ENCODE data around the gene HSH2D.

The HSH2D gene

DNA sequence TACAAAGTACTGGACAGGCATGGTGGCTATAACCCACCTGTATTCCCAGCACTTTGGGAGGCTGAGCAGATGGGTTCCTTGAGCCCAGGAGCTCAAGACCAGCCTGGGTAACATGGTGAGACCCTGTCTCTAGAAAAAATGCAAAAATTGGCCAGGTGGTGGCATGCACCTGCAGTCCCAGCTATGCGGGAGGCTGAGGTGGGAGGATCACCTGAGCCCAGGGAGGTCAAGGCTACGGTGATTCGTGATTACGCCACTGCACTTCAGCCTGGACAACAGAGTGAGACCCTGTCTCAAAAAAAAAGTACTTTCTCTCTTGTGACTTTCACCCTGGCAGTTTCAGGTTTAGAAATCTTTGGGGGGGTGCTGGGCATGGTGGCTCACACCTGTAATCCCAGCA is 43.0 kb upstream of the HSH2D start:
- no peak overlapping the region for H2AFZ ChIP-seq (ENCODE audit: low read depth, low read length)
- TF ChIP-seq EZH2phosphoT487 (IDR thresholded peaks at IDR 0.05; ENCODE audit: low read depth) = no peak
- TF ChIP-seq, protein P1, sequence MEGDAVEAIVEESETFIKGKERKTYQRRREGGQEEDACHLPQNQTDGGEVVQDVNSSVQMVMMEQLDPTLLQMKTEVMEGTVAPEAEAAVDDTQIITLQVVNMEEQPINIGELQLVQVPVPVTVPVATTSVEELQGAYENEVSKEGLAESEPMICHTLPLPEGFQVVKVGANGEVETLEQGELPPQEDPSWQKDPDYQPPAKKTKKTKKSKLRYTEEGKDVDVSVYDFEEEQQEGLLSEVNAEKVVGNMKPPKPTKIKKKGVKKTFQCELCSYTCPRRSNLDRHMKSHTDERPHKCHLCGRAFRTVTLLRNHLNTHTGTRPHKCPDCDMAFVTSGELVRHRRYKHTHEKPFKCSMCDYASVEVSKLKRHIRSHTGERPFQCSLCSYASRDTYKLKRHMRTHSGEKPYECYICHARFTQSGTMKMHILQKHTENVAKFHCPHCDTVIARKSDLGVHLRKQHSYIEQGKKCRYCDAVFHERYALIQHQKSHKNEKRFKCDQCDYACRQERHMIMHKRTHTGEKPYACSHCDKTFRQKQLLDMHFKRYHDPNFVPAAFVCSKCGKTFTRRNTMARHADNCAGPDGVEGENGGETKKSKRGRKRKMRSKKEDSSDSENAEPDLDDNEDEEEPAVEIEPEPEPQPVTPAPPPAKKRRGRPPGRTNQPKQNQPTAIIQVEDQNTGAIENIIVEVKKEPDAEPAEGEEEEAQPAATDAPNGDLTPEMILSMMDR (IDR thresholded peaks at IDR 0.05; ENCODE audit: low read depth, low read length) = no peak
- H3K27me3 ChIP-seq (ENCODE audit: low read depth, low read length) = no peaks in the 10 kb centered on the region
- no peak overlapping the region for H3K4me2 ChIP-seq (ENCODE audit: low read length)
- H4K20me1 ChIP-seq (ENCODE audit: insufficient read depth, low read length) = peaks cover 31% of the 10 kb centered on the region
- peaks cover 20% of the 10 kb centered on the region for H3K4me1 ChIP-seq (ENCODE audit: low read length)
- H3K36me3 ChIP-seq (replicated peaks; ENCODE audit: low read depth, low read length) = peaks cover 50% of the 10 kb centered on the region
- H3K4me3 ChIP-seq (ENCODE audit: low read length) = no peak overlapping the region
- peaks cover 24% of the 10 kb centered on the region for H3K79me2 ChIP-seq (ENCODE audit: low read length)
- H3K9ac ChIP-seq (ENCODE audit: low read length) = no peak overlapping the region
- H3K9me3 ChIP-seq (ENCODE audit: insufficient read depth, low read length) = no peaks in the 10 kb centered on the region
- H3K27ac ChIP-seq (ENCODE audit: low read length) = no peak overlapping the region

DNA sequence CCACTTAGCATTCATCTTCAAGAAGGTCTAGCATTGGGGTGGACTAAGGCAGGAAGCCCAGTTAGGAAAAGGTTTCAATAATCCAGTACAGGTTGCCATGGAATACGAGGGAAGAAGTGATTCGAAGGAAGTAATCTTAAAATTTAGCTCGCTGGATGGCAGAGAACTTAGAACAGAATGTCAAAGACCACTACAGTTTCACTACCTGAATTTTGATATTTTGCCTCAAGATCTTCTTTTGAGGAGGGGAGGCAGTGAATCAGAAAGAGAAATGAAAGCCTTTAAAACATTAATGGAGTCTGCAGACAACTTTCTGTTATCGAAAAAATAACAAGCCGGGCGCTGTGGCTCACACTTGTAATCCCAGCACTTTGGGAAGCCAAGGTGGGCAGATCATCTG is 38.8 kb upstream of the HSH2D start:
- Histone ChIP-seq H3K9ac (ENCODE audit: low read length) (peak overlapping the region; percentile 59), H3K27ac (ENCODE audit: low read length) (peak overlapping the region; percentile 97), H3K9me3 (ENCODE audit: insufficient read depth, low read length) (no peaks in the 10 kb centered on the region), H4K20me1 (ENCODE audit: insufficient read depth, low read length) (peaks cover 8% of the 10 kb centered on the region; the same call in 1 of the 2 replicates), H3K4me1 (ENCODE audit: low read length) (peaks cover 34% of the 10 kb centered on the region), H2AFZ (ENCODE audit: low read depth, low read length) (no peak overlapping the region), H3K4me3 (ENCODE audit: low read length) (peak overlapping the region; percentile 51), H3K79me2 (ENCODE audit: low read length) (no peaks in the 10 kb centered on the region), H3K4me2 (ENCODE audit: low read length) (peak overlapping the region; percentile 87), H3K36me3 (replicated peaks; ENCODE audit: low read depth, low read length) (peaks cover 23% of the 10 kb centered on the region), H3K27me3 (ENCODE audit: low read depth, low read length) (no peaks in the 10 kb centered on the region)
- TF ChIP-seq, protein P1 (IDR thresholded peaks at IDR 0.05; ENCODE audit: low read depth, low read length) = no peak
- TF ChIP-seq EZH2phosphoT487 (IDR thresholded peaks at IDR 0.05; ENCODE audit: low read depth) = no peak

DNA sequence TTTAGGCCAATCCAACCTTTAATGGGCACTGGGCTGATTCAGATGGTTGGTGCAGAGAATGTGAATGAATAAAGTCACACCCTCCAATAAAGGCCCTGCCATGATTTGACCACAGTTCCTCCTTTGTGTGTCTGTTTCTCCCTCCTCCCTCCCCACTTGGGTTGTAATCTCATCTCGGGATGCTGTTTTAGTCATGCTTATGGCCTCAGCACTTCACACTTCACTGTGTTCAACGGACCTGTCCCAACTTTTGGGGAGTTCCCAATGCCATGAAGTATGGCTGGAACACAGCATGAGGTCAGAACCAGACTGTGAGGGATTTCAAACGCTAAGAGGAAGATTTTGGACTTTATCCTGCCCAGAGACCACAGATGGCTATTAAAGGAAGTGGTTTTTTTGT is 37.4 kb upstream of the HSH2D start:
- Histone ChIP-seq H3K36me3 (replicated peaks; ENCODE audit: low read depth, low read length) (peaks cover 12% of the 10 kb centered on the region), H3K27ac (ENCODE audit: low read length) (peak overlapping the region; percentile 97), H3K9ac (ENCODE audit: low read length) (peak overlapping the region; percentile 36; the same call in 1 of the 2 replicates), H3K4me3 (ENCODE audit: low read length) (no peak overlapping the region), H3K9me3 (ENCODE audit: insufficient read depth, low read length) (no peaks in the 10 kb centered on the region), H3K27me3 (ENCODE audit: low read depth, low read length) (no peaks in the 10 kb centered on the region), H3K4me1 (ENCODE audit: low read length) (peaks cover 41% of the 10 kb centered on the region), H2AFZ (ENCODE audit: low read depth, low read length) (no peak overlapping the region), H3K79me2 (ENCODE audit: low read length) (peaks cover 3% of the 10 kb centered on the region; the same call in 1 of the 2 replicates), H3K4me2 (ENCODE audit: low read length) (peak overlapping the region; percentile 47), H4K20me1 (ENCODE audit: insufficient read depth, low read length) (no peaks in the 10 kb centered on the region)
- TF ChIP-seq, protein P1 (IDR thresholded peaks at IDR 0.05; ENCODE audit: low read depth, low read length) = no peak

DNA sequence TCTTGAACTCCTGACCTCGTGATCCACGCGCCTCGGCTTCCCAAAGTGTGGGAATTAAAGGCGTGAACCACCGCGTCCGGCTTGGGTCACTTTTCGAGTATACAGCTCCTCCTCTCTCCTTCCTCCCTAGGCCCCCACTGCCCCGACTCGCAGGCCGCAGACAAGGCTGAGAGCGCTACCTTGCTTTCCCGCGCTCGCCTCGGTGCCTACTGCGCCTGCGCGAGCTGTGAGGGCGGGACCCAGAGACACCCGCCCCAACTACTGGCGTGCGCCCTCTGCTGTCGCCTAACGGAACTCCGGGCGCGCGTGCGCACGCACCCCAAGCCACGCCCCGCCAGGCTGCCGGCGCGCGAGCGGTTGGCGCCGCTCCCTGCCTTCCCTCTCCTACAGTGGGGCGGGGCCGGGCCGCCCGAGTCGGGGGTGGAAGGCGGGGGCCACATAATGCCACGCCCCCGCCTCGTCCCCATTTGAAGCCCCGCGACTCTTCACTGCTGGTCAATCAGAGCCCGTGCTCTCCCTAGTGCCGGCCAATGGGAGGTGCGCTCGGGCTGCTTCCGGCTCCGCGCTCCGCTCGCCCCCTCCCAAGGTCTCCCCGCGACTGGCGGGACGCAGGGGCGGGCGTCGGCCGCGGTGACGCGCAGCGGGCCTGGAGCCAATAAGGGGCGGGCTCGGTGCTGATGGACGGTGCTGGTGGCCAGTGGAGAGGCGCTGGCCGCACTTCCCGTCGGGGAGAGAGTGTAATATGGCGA is 32.2 kb upstream of the HSH2D start, which contains the start of gene RAB8A:
Gene RAB8A (plus strand): TSS at position 730 of the 749 bp plus-strand sequence. CDS start 13 bp downstream, at position 743.
- Histone ChIP-seq H3K9ac (ENCODE audit: low read length) (peak within 1 kb of the TSS; percentile 99), H3K36me3 (replicated peaks; ENCODE audit: low read depth, low read length) (peaks cover 30% of the 10 kb centered on the region), H3K27me3 (ENCODE audit: low read depth, low read length) (no peaks in the 10 kb centered on the region), H3K79me2 (ENCODE audit: low read length) (peaks cover 50% of the 10 kb centered on the region), H3K4me2 (ENCODE audit: low read length) (peak within 1 kb of the TSS; percentile 99), H3K9me3 (ENCODE audit: insufficient read depth, low read length) (no peaks in the 10 kb centered on the region), H4K20me1 (ENCODE audit: insufficient read depth, low read length) (0 out of 2 replicates have a peak, but pooled peaks cover 6% of the 10 kb centered on the region), H2AFZ (ENCODE audit: low read depth, low read length) (no peak within 1 kb of the TSS), H3K4me1 (ENCODE audit: low read length) (peaks cover 50% of the 10 kb centered on the region), H3K4me3 (ENCODE audit: low read length) (peak within 1 kb of the TSS; percentile 94), H3K27ac (ENCODE audit: low read length) (peak within 1 kb of the TSS; percentile 79)
- TF ChIP-seq, protein P1 (IDR thresholded peaks at IDR 0.05; ENCODE audit: low read depth, low read length) = peak; percentile 78
- no peak for TF ChIP-seq EZH2phosphoT487 (IDR thresholded peaks at IDR 0.05; ENCODE audit: low read depth)

All from OCI-LY3 (cell line).